Endodermal cell (in vitro differentiated cells): Measurements from ENCODE around the gene XYLT1. TPM values are rescaled to one million over a fixed set of nuclear protein-coding genes. Genes with fewer than 3 reads are reported as not detected.
A peak's percentile ranks its signal among the peaks of the same experiment; 100 is the strongest.
"Not testable (repeated sequence)": the region's sequence is repeated elsewhere in the genome, so short reads cannot be mapped to it uniquely, and the experiment has no call there.

Experiments
- DNase-seq: peaks from one replicate; pipeline ENCODE4 v3.0.0-alpha.2; 2017
- H3K27ac ChIP-seq: 2 replicates; pipeline ENCODE4 v1.5.1; 2013; ENCODE audit warnings: mild to moderate bottlenecking, low read depth, low read length, moderate library complexity
- H3K27me3 ChIP-seq: 2 replicates; pipeline ENCODE4 v1.6.1; 2013; ENCODE audit warnings: mild to moderate bottlenecking, low read length, moderate library complexity; ENCODE audit not compliant: insufficient read depth, control insufficient read depth, poor library complexity, severe bottlenecking
- H3K36me3 ChIP-seq: 2 replicates; pipeline ENCODE4 v1.7.0; 2013; ENCODE audit warnings: mild to moderate bottlenecking, low read length, moderate library complexity; ENCODE audit not compliant: control insufficient read depth, insufficient read depth
- H3K4me1 ChIP-seq: one replicate; pipeline ENCODE4 v1.7.0; 2013; ENCODE audit warnings: low read length; ENCODE audit not compliant: control insufficient read depth, insufficient read depth
- H3K4me3 ChIP-seq: 2 replicates; pipeline ENCODE4 v1.5.1; 2013; ENCODE audit warnings: mild to moderate bottlenecking, low read length, moderate library complexity
- H3K9ac ChIP-seq: 2 replicates; pipeline ENCODE4 v1.6.1; 2013; ENCODE audit warnings: mild to moderate bottlenecking, low read length, moderate library complexity; ENCODE audit not compliant: poor library complexity, severe bottlenecking; ENCODE audit errors: extremely low read depth
- H3K9me3 ChIP-seq: 2 replicates; pipeline ENCODE4 v1.6.1; 2013; ENCODE audit warnings: mild to moderate bottlenecking, low read length, moderate library complexity; ENCODE audit not compliant: control insufficient read depth
- H3K27ac Mint-ChIP-seq: 2 replicates; pipeline ENCODE4 v1.8.0; 2020; ENCODE audit warnings: mixed read lengths
- H3K27me3 Mint-ChIP-seq: 2 replicates; pipeline ENCODE4 v1.8.0; 2021; ENCODE audit warnings: mild to moderate bottlenecking, mixed read lengths; ENCODE audit not compliant: insufficient read depth
- H3K36me3 Mint-ChIP-seq: 2 replicates; pipeline ENCODE4 v1.8.0; 2020; ENCODE audit warnings: low read depth, mixed read lengths
- H3K4me1 Mint-ChIP-seq: 2 replicates; pipeline ENCODE4 v1.8.0; 2020; ENCODE audit warnings: mixed read lengths
- H3K4me3 Mint-ChIP-seq: 2 replicates; pipeline ENCODE4 v1.8.0; 2020; ENCODE audit warnings: mild to moderate bottlenecking, moderate library complexity, mixed read lengths
- H3K9me3 Mint-ChIP-seq: 2 replicates; pipeline ENCODE4 v1.8.0; 2020; ENCODE audit warnings: mild to moderate bottlenecking, mixed read lengths
- WGBS, 2 experiments: methylation state at CpG; one replicate each; pipeline versions ENCODE4 v1.1.5 to v1.1.7; 2013; ENCODE audit warnings: missing lambda C conversion rate in 2 of 2, mixed read lengths in 1 of 2; ENCODE audit not compliant: insufficient coverage in 1 of 2, insufficient read length in 1 of 2; 5-methylcytosine and 5-hydroxymethylcytosine counted together
- total RNA-seq, 2 donors: library from RNA; stranded (reverse); fragmentation: NEBNext Ultra II Directional in 1 of 2; extraction: Animal tissue kit (Norgen Biotek cat#: 25700) in 1 of 2; gene quantifications; 2 replicates in 1 of 2; 3 replicates in 1 of 2; pipeline ENCODE4 v1.2.1, GENCODE V29; 2021
- TF ChIP-seq, protein P1 (sequence below): fragments of 200-600 bp; sonication (generic); conservative IDR thresholded peaks from 2 replicates; pipeline ENCODE4 v1.5.0; 2021; ENCODE audit warnings: antibody characterized with exemption, mild to moderate bottlenecking

The XYLT1 gene
- total RNA-seq, 2 donors from 2014 or later, result 26.8 to 28.5 TPM

DNA sequence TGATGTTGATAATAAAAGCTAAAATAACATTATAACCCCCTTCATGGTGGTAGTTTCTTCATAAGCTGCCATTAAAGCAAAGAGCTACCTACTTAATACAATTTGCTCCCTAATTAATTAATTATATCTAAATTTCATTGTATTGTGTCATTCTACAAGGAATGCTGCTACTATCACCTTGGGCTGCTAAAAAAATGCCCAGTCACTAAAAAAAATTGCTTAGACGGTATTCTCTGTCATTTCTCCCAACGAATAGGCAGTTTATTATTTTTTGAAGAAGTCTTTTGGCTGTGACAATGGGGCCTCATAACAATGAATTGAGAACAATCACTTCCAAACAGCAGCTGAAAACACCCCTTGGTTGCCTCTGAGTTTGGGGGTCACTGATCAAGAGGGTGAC lies 59.5 kb downstream of the XYLT1 start:
- 98 to 100% methylated on average over 1 to 2 of the region's 2 CpGs for WGBS, 2 experiments
- Mint-ChIP-seq H3K27ac (peak overlapping the region; percentile 90), H3K4me3 (no peak overlapping the region), H3K4me1 (peaks cover 33% of the 10 kb centered on the region), H3K9me3 (peaks cover 5% of the 10 kb centered on the region), H3K36me3 (peaks cover 9% of the 10 kb centered on the region), H3K27me3 (no peaks in the 10 kb centered on the region)
- Histone ChIP-seq H3K4me1 (peaks cover 6% of the 10 kb centered on the region), H3K36me3 (no peaks in the 10 kb centered on the region), H3K9me3 (peaks cover 8% of the 10 kb centered on the region), H3K27ac (no peak overlapping the region), H3K9ac (no peak overlapping the region), H3K27me3 (no peaks in the 10 kb centered on the region), H3K4me3 (no peak overlapping the region)
- TF ChIP-seq, protein P1, sequence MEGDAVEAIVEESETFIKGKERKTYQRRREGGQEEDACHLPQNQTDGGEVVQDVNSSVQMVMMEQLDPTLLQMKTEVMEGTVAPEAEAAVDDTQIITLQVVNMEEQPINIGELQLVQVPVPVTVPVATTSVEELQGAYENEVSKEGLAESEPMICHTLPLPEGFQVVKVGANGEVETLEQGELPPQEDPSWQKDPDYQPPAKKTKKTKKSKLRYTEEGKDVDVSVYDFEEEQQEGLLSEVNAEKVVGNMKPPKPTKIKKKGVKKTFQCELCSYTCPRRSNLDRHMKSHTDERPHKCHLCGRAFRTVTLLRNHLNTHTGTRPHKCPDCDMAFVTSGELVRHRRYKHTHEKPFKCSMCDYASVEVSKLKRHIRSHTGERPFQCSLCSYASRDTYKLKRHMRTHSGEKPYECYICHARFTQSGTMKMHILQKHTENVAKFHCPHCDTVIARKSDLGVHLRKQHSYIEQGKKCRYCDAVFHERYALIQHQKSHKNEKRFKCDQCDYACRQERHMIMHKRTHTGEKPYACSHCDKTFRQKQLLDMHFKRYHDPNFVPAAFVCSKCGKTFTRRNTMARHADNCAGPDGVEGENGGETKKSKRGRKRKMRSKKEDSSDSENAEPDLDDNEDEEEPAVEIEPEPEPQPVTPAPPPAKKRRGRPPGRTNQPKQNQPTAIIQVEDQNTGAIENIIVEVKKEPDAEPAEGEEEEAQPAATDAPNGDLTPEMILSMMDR, result no peak
- no peak for DNase-seq

GRCh38 chr16:17410316-17410715 lies 60.4 kb downstream of the XYLT1 start:
- not testable (repeated sequence) for H3K36me3 ChIP-seq, H3K27ac Mint-ChIP-seq, H3K27me3 Mint-ChIP-seq, DNase-seq, H3K27me3 ChIP-seq, H3K36me3 Mint-ChIP-seq, H3K9ac ChIP-seq, H3K27ac ChIP-seq, H3K4me3 ChIP-seq, H3K9me3 Mint-ChIP-seq, H3K4me1 ChIP-seq, H3K4me3 Mint-ChIP-seq, H3K9me3 ChIP-seq
- 98 to 100% methylated on average over 1 to 5 of the region's 6 CpGs for WGBS, 2 experiments
- H3K4me1 Mint-ChIP-seq, result peaks cover 33% of the 10 kb centered on the region

- H3K4me1 Mint-ChIP-seq, result peaks cover 32% of the 10 kb centered on the region
- WGBS, 2 experiments, result 91 to 100% methylated on average over 1 to 3 of the region's 3 CpGs
These were observed 60.9 kb downstream of the XYLT1 start for GRCh38 chr16:17409894-17410293.

More at GRCh38 chr16:17409894-17410293, 60.9 kb downstream of the XYLT1 start:
- Mint-ChIP-seq H3K36me3 (peaks cover 9% of the 10 kb centered on the region), H3K4me3 (no peak overlapping the region), H3K27ac (no peak overlapping the region), H3K9me3 (peaks cover 5% of the 10 kb centered on the region), H3K27me3 (no peaks in the 10 kb centered on the region)
- Histone ChIP-seq H3K27ac (no peak overlapping the region), H3K4me3 (no peak overlapping the region), H3K9me3 (peaks cover 8% of the 10 kb centered on the region), H3K4me1 (peaks cover 4% of the 10 kb centered on the region), H3K36me3 (no peaks in the 10 kb centered on the region), H3K27me3 (no peaks in the 10 kb centered on the region), H3K9ac (no peak overlapping the region)
- DNase-seq, result no peak
- TF ChIP-seq, protein P1, result no peak
